ENCODE measurements around the gene ZFAND6. TPM values are rescaled to one million over a fixed set of nuclear protein-coding genes. Genes with fewer than 3 reads are reported as not detected.
"Not testable (repeated sequence)": the region's sequence is repeated elsewhere in the genome, so short reads cannot be mapped to it uniquely, and the experiment has no call there.

Gene ZFAND6
- total RNA-seq, 1 donor, result 109 TPM

GRCh38 chr15:80121546-80121945 is 62.1 kb downstream of the ZFAND6 start:
- DNase-seq (ENCODE audit: insufficient read length, low spot score, missing footprints), result no peak
- no peak overlapping the region for H3K4me2 ChIP-seq (ENCODE audit: insufficient read depth, low read length)
- H3K36me3 ChIP-seq (ENCODE audit: insufficient read depth, low read length), result peaks cover 18% of the 10 kb centered on the region
- no peak overlapping the region for H3K4me3 ChIP-seq (ENCODE audit: insufficient read depth, low read length)
- no peak for TF ChIP-seq CTCF (IDR thresholded peaks at IDR 0.05; ENCODE audit: extremely low read depth, low read depth, low read length)
- H3K27me3 ChIP-seq (ENCODE audit: insufficient read depth, low read length), result no peaks in the 10 kb centered on the region
- H3K27ac ChIP-seq (ENCODE audit: low read depth, low read length), result no peak overlapping the region
- no peak overlapping the region for H2AFZ ChIP-seq (ENCODE audit: low read length)
- no peaks in the 10 kb centered on the region for H3K9me3 ChIP-seq (ENCODE audit: low read depth, low read length)
- peaks cover 40% of the 10 kb centered on the region for H3K79me2 ChIP-seq (ENCODE audit: insufficient read depth, low read length)
- no peaks in the 10 kb centered on the region for H4K20me1 ChIP-seq (ENCODE audit: insufficient read depth, low read length)
- no peaks in the 10 kb centered on the region for H3K4me1 ChIP-seq (ENCODE audit: insufficient read depth, low read length)

GRCh38 chr15:80123034-80123433 is 63.6 kb downstream of the ZFAND6 start:
- no peak overlapping the region for H3K4me3 ChIP-seq (ENCODE audit: insufficient read depth, low read length)
- no peaks in the 10 kb centered on the region for H3K9me3 ChIP-seq (ENCODE audit: low read depth, low read length)
- H2AFZ ChIP-seq (ENCODE audit: low read length), result no peak overlapping the region
- TF ChIP-seq CTCF (IDR thresholded peaks at IDR 0.05; ENCODE audit: extremely low read depth, low read depth, low read length), result no peak
- no peak overlapping the region for H3K4me2 ChIP-seq (ENCODE audit: insufficient read depth, low read length)
- H4K20me1 ChIP-seq (ENCODE audit: insufficient read depth, low read length), result no peaks in the 10 kb centered on the region
- H3K4me1 ChIP-seq (ENCODE audit: insufficient read depth, low read length), result no peaks in the 10 kb centered on the region
- DNase-seq (ENCODE audit: insufficient read length, low spot score, missing footprints), result no peak
- H3K36me3 ChIP-seq (ENCODE audit: insufficient read depth, low read length), result peaks cover 18% of the 10 kb centered on the region
- H3K27ac ChIP-seq (ENCODE audit: low read depth, low read length), result no peak overlapping the region
- H3K27me3 ChIP-seq (ENCODE audit: insufficient read depth, low read length), result no peaks in the 10 kb centered on the region
- H3K79me2 ChIP-seq (ENCODE audit: insufficient read depth, low read length), result peaks cover 28% of the 10 kb centered on the region

- not testable (repeated sequence) for H3K27me3 ChIP-seq (ENCODE audit: insufficient read depth, low read length); H3K4me3 ChIP-seq (ENCODE audit: insufficient read depth, low read length); H3K27ac ChIP-seq (ENCODE audit: low read depth, low read length); H4K20me1 ChIP-seq (ENCODE audit: insufficient read depth, low read length); H3K79me2 ChIP-seq (ENCODE audit: insufficient read depth, low read length); H2AFZ ChIP-seq (ENCODE audit: low read length); H3K4me1 ChIP-seq (ENCODE audit: insufficient read depth, low read length); DNase-seq (ENCODE audit: insufficient read length, low spot score, missing footprints); H3K9me3 ChIP-seq (ENCODE audit: low read depth, low read length); H3K4me2 ChIP-seq (ENCODE audit: insufficient read depth, low read length)
- H3K36me3 ChIP-seq (ENCODE audit: insufficient read depth, low read length), result peaks cover 14% of the 10 kb centered on the region
Observed at GRCh38 chr15:80127253-80127652, 67.8 kb downstream of the ZFAND6 start.

- Histone ChIP-seq H3K27me3 (ENCODE audit: insufficient read depth, low read length) (no peaks in the 10 kb centered on the region), H4K20me1 (ENCODE audit: insufficient read depth, low read length) (no peaks in the 10 kb centered on the region), H3K9me3 (ENCODE audit: low read depth, low read length) (no peaks in the 10 kb centered on the region), H3K4me1 (ENCODE audit: insufficient read depth, low read length) (no peaks in the 10 kb centered on the region), H2AFZ (ENCODE audit: low read length) (no peak overlapping the region), H3K4me2 (ENCODE audit: insufficient read depth, low read length) (no peak overlapping the region), H3K27ac (ENCODE audit: low read depth, low read length) (no peak overlapping the region), H3K4me3 (ENCODE audit: insufficient read depth, low read length) (no peak overlapping the region), H3K79me2 (ENCODE audit: insufficient read depth, low read length) (peaks cover 2% of the 10 kb centered on the region), H3K36me3 (ENCODE audit: insufficient read depth, low read length) (peaks cover 9% of the 10 kb centered on the region)
- DNase-seq (ENCODE audit: insufficient read length, low spot score, missing footprints), result no peak
- TF ChIP-seq CTCF (IDR thresholded peaks at IDR 0.05; ENCODE audit: extremely low read depth, low read depth, low read length), result no peak
Observed at GRCh38 chr15:80127911-80128310, 68.4 kb downstream of the ZFAND6 start.
